Fibroblast of skin of back (primary cell): ENCODE data around the gene FYCO1.
"Not testable (repeated sequence)": the region's sequence is repeated elsewhere in the genome, so short reads cannot be mapped to it uniquely, and the experiment has no call there.

Experiments used
- DNase-seq: peaks from one replicate; pipeline ENCODE4 v3.0.0-alpha.2; 2013

The FYCO1 gene

GRCh38 chr3:46008058-46008457 lies 12.4 kb upstream of the FYCO1 start:
- no peak for DNase-seq

GRCh38 chr3:46007280-46007679 lies 11.7 kb upstream of the FYCO1 start:
- DNase-seq = no peak

GRCh38 chr3:46006238-46007032 lies 10.8 kb upstream of the FYCO1 start:
- DNase-seq = peak; percentile 76

GRCh38 chr3:46003706-46004105 lies 8.1 kb upstream of the FYCO1 start:
- DNase-seq = not testable (repeated sequence)

- no peak for DNase-seq
These were observed 5.6 kb upstream of the FYCO1 start for GRCh38 chr3:46001178-46001577.

GRCh38 chr3:45997942-45998341 lies 2.3 kb upstream of the FYCO1 start:
- DNase-seq = no peak

- DNase-seq = not testable (repeated sequence)
These were observed 1.9 kb upstream of the FYCO1 start for GRCh38 chr3:45997499-45997898.

- DNase-seq = no peak
These were observed 997 bp downstream of the FYCO1 start for GRCh38 chr3:45994419-45995235.

- peak; percentile 7 for DNase-seq
These were observed 2.1 kb downstream of the FYCO1 start for GRCh38 chr3:45993421-45994027.

GRCh38 chr3:45992821-45993221 lies 2.8 kb downstream of the FYCO1 start:
- peak; percentile 92 for DNase-seq

GRCh38 chr3:45992133-45992729 lies 3.4 kb downstream of the FYCO1 start:
- no peak for DNase-seq

GRCh38 chr3:45991341-45991740 lies 4.3 kb downstream of the FYCO1 start:
- DNase-seq = no peak

GRCh38 chr3:45990181-45990580 lies 5.4 kb downstream of the FYCO1 start:
- no peak for DNase-seq

GRCh38 chr3:45988804-45989203 lies 6.8 kb downstream of the FYCO1 start:
- DNase-seq = peak; percentile 89

GRCh38 chr3:45988362-45988761 lies 7.3 kb downstream of the FYCO1 start:
- no peak for DNase-seq

- DNase-seq = peak; percentile 35
These were observed 8.0 kb downstream of the FYCO1 start for GRCh38 chr3:45987368-45988291.

- DNase-seq = peak; percentile 89
These were observed 9.2 kb downstream of the FYCO1 start for GRCh38 chr3:45986303-45986982.

GRCh38 chr3:45985532-45986302 lies 9.9 kb downstream of the FYCO1 start:
- DNase-seq = no peak

GRCh38 chr3:45984331-45985312 lies 11.0 kb downstream of the FYCO1 start:
- no peak for DNase-seq
